ENCODE data around the gene AGAP1. TPM values are rescaled to one million over a fixed set of nuclear protein-coding genes. Genes with fewer than 3 reads are reported as not detected.

AGAP1 gene
- total RNA-seq, 2 experiments from 2014 or later, result not detected

DNA sequence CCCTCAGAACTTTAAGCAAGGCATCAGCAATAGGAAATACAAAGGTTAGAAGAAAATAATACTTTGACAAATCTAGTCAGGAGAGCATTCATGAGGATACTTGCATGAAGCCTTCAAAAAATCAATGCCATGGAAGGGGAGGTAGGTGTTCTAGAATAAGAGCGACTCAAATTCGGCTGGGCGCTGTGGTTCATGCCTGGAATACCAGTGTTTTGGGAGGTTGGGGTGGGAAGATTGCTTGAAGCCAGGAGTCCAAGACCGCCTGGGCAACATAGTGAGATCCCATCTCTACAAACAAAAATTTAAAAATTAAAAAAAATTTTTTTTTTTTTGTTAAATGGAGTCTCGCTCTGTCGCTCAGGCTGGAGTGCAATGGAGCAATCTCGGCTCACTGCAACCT is 652.6 kb downstream of the AGAP1 start:
- ChIA-PET CTCF (ENCODE audit: unreplicated experiment) (no interaction called here), POLR2A (interaction anchor here (0.7 kb wide), 1 partner anchor 363 kb away, joined by 3 read pairs; no protein-coding TSS in a partner anchor)
- Histone ChIP-seq H2AFZ (ENCODE audit: low read length) (no peak overlapping the region), H3K79me2 (ENCODE audit: insufficient read depth, low read depth, low read length) (no peaks in the 10 kb centered on the region), H3K9me2 (ENCODE audit: insufficient read depth, low read length) (no peaks in the 10 kb centered on the region), H3K4me3 (ENCODE audit: low read depth, low read length, poor library complexity, severe bottlenecking) (no peak overlapping the region), H3K36me3 (ENCODE audit: insufficient read depth, low read length) (no peaks in the 10 kb centered on the region), H3K4me1 (ENCODE audit: insufficient read depth, low read length, poor library complexity, severe bottlenecking) (no peaks in the 10 kb centered on the region), H4K20me1 (ENCODE audit: insufficient read depth, low read length) (no peaks in the 10 kb centered on the region), H3K9me3 (ENCODE audit: low read length) (no peaks in the 10 kb centered on the region), H3K27ac (ENCODE audit: low read depth, low read length, poor library complexity, severe bottlenecking) (no peak overlapping the region), H3K4me2 (ENCODE audit: low read length) (no peak overlapping the region)
- no peak for DNase-seq (ENCODE audit: low spot score)
- BruUV-seq (replicated peaks), result no TSS peak
- no peak for TF ChIP-seq EZH2phosphoT487 (IDR thresholded peaks at IDR 0.05; ENCODE audit: borderline replicate concordance, low read depth, low read length)
- TF ChIP-seq, protein P1, sequence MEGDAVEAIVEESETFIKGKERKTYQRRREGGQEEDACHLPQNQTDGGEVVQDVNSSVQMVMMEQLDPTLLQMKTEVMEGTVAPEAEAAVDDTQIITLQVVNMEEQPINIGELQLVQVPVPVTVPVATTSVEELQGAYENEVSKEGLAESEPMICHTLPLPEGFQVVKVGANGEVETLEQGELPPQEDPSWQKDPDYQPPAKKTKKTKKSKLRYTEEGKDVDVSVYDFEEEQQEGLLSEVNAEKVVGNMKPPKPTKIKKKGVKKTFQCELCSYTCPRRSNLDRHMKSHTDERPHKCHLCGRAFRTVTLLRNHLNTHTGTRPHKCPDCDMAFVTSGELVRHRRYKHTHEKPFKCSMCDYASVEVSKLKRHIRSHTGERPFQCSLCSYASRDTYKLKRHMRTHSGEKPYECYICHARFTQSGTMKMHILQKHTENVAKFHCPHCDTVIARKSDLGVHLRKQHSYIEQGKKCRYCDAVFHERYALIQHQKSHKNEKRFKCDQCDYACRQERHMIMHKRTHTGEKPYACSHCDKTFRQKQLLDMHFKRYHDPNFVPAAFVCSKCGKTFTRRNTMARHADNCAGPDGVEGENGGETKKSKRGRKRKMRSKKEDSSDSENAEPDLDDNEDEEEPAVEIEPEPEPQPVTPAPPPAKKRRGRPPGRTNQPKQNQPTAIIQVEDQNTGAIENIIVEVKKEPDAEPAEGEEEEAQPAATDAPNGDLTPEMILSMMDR (conservative IDR thresholded peaks at IDR 0.05; ENCODE audit: low read length), result no peak
- intact Hi-C loops (cut with micrococcal nuclease; ENCODE audit: unreplicated experiment), result no loop called here

DNA sequence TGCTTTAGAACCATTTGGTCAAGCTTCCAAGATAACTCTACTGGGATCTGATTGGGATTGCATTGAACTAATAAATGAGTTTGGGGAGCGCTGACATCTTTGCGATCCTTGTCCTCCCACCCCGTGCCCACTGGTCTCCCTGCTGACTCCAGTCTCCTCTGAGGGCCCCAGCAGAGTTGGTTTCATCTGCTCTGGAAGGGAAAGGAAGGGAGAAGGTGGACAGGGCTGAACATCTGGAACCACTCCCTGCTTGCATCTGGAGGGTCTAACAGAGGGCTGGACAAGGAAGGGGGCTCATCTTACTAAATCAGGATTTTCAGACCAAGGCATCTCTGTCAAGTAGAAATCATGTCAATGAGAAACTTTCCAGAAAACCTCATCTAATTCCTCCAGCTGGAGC is 661.6 kb downstream of the AGAP1 start:
- Histone ChIP-seq H3K36me3 (ENCODE audit: insufficient read depth, low read length) (no peaks in the 10 kb centered on the region), H3K79me2 (ENCODE audit: insufficient read depth, low read depth, low read length) (no peaks in the 10 kb centered on the region), H3K9me2 (ENCODE audit: insufficient read depth, low read length) (no peaks in the 10 kb centered on the region), H4K20me1 (ENCODE audit: insufficient read depth, low read length) (no peaks in the 10 kb centered on the region), H3K4me3 (ENCODE audit: low read depth, low read length, poor library complexity, severe bottlenecking) (no peak overlapping the region), H3K4me1 (ENCODE audit: insufficient read depth, low read length, poor library complexity, severe bottlenecking) (no peaks in the 10 kb centered on the region), H2AFZ (ENCODE audit: low read length) (no peak overlapping the region), H3K9me3 (ENCODE audit: low read length) (no peaks in the 10 kb centered on the region), H3K4me2 (ENCODE audit: low read length) (no peak overlapping the region), H3K27ac (ENCODE audit: low read depth, low read length, poor library complexity, severe bottlenecking) (no peak overlapping the region)
- BruUV-seq (replicated peaks), result no TSS peak
- no peak for DNase-seq (ENCODE audit: low spot score)
- ChIA-PET CTCF (ENCODE audit: unreplicated experiment) (no interaction called here), POLR2A (interaction anchor here (0.5 kb wide), 1 partner anchor 17 kb away, joined by 3 read pairs; no protein-coding TSS in a partner anchor)
- intact Hi-C loops (cut with micrococcal nuclease; ENCODE audit: unreplicated experiment), result no loop called here
- no peak for TF ChIP-seq EZH2phosphoT487 (IDR thresholded peaks at IDR 0.05; ENCODE audit: borderline replicate concordance, low read depth, low read length)

DNA sequence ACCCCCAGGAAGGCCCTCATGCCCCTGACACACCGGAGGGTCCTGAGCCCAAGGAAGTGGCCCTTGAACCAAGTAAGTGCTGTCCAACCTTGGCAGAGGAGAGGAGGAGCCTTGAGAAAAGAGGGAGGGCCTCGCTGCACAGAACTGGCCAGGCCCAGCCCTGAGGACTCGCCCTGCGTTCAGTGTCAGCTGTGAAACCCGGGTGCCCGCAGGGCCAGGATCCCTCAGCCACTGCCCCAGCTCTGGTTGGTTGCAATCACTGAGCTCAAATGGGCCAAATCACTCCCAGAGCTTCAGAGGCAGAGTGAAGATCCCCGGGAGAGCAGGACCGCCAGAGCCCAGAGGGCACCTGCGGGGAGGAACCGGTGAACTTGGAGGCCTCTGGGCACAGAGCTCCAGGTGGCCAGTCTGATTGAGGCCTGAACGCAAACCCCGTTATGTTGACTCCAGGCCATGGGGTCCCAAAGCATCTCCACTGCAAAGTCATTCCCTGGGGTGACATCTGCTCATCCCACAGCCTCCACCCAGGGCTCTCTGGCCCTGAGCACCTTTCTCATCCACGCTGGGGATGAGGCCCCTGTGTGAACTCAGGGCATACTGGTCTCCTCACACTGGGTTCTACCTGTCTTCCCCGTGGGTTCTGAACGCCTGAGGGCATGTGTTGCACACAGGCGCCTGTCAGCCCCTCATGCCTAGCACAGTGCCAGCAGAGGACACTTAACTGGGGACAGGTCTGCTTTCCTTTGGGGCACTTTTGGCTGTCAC is 662.4 kb downstream of the AGAP1 start:
- BruUV-seq (replicated peaks), result no TSS peak
- intact Hi-C loops (cut with micrococcal nuclease; ENCODE audit: unreplicated experiment), result no loop called here
- CTCF ChIA-PET (ENCODE audit: unreplicated experiment), result no interaction called here

More for the DNA sequence above, 662.4 kb downstream of the AGAP1 start:
- no peaks in the 10 kb centered on the region for H3K4me1 ChIP-seq (ENCODE audit: insufficient read depth, low read length, poor library complexity, severe bottlenecking)
- H3K9me3 ChIP-seq (ENCODE audit: low read length), result no peaks in the 10 kb centered on the region
- H3K27ac ChIP-seq (ENCODE audit: low read depth, low read length, poor library complexity, severe bottlenecking), result no peak overlapping the region
- no peak overlapping the region for H2AFZ ChIP-seq (ENCODE audit: low read length)
- H3K4me3 ChIP-seq (ENCODE audit: low read depth, low read length, poor library complexity, severe bottlenecking), result no peak overlapping the region
- no peaks in the 10 kb centered on the region for H3K9me2 ChIP-seq (ENCODE audit: insufficient read depth, low read length)
- H3K4me2 ChIP-seq (ENCODE audit: low read length), result no peak overlapping the region
- POLR2A ChIA-PET, result no interaction called here
- no peaks in the 10 kb centered on the region for H3K36me3 ChIP-seq (ENCODE audit: insufficient read depth, low read length)
- no peaks in the 10 kb centered on the region for H4K20me1 ChIP-seq (ENCODE audit: insufficient read depth, low read length)
- no peak for DNase-seq (ENCODE audit: low spot score)
- no peak for TF ChIP-seq EZH2phosphoT487 (IDR thresholded peaks at IDR 0.05; ENCODE audit: borderline replicate concordance, low read depth, low read length)
- TF ChIP-seq, protein P1 (conservative IDR thresholded peaks at IDR 0.05; ENCODE audit: low read length), result no peak
- no peaks in the 10 kb centered on the region for H3K79me2 ChIP-seq (ENCODE audit: insufficient read depth, low read depth, low read length)

Measured in OCI-LY7 (cell line).